Measurements from ENCODE around the gene SLC1A7. TPM values are rescaled to one million over a fixed set of nuclear protein-coding genes. Genes with fewer than 3 reads are reported as not detected.
A peak's percentile ranks its signal among the peaks of the same experiment; 100 is the strongest.

SLC1A7 gene
- total and polyA plus RNA-seq, 4 donors: 0.21 to 0.67 (median 0.43) TPM

GRCh38 chr1:53046930-53047329, 95.5 kb downstream of the SLC1A7 start:
- Histone ChIP-seq H3K4me1 (ENCODE audit: control insufficient read depth in 4 of 4, insufficient read depth in 4 of 4, low read length in 3 of 4) (peaks cover 1 to 9% (median 3%) of the 10 kb centered on the region in 4 donors), H3K4me3 (ENCODE audit: low read depth in 1 of 3, low read length in 3 of 3) (no peak overlapping the region), H3K9ac (ENCODE audit: low read depth in 1 of 2, low read length in 2 of 2) (no peak overlapping the region), H3K36me3 (ENCODE audit: control insufficient read depth in 4 of 4, insufficient read depth in 3 of 4, low read depth in 1 of 4, low read length in 3 of 4) (peaks cover 8 to 56% (median 52%) of the 10 kb centered on the region in 4 donors), H3K27me3 (ENCODE audit: control insufficient read depth in 4 of 4, insufficient read depth in 4 of 4, low read length in 3 of 4) (no peaks in the 10 kb centered on the region), H3K9me3 (ENCODE audit: control insufficient read depth in 4 of 4, low read length in 3 of 4) (no peaks in the 10 kb centered on the region), H3K27ac (ENCODE audit: low read depth in 1 of 2, low read length in 2 of 2) (no peak overlapping the region)
- DNase-seq (ENCODE audit: low spot score): no peak
- 15% methylated on average over 2 of the region's 2 CpGs for WGBS
- TF ChIP-seq HNF4A (conservative IDR thresholded peaks at IDR 0.05): peak in 1 of 2 donors; percentile 11
- peak; percentile 48 for TF ChIP-seq YY1 (IDR thresholded peaks at IDR 0.05)
- TF ChIP-seq HNF4G (IDR thresholded peaks at IDR 0.05): no peak
- TF ChIP-seq GABPA (IDR thresholded peaks at IDR 0.05 in 1 of 2, conservative IDR thresholded peaks at IDR 0.05 in 1 of 2): no peak
- TF ChIP-seq JUND (IDR thresholded peaks at IDR 0.05): no peak
- peak; percentile 14 for TF ChIP-seq SP1 (IDR thresholded peaks at IDR 0.05)
- TF ChIP-seq RAD21 (IDR thresholded peaks at IDR 0.05): peak in 1 of 2 donors; percentile 22
- TF ChIP-seq, protein P1, sequence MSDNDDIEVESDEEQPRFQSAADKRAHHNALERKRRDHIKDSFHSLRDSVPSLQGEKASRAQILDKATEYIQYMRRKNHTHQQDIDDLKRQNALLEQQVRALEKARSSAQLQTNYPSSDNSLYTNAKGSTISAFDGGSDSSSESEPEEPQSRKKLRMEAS (IDR thresholded peaks at IDR 0.05): peak; percentile 54
- peak; percentile 39 to 44 for TF ChIP-seq RXRA (IDR thresholded peaks at IDR 0.05)
- TF ChIP-seq, protein P2, sequence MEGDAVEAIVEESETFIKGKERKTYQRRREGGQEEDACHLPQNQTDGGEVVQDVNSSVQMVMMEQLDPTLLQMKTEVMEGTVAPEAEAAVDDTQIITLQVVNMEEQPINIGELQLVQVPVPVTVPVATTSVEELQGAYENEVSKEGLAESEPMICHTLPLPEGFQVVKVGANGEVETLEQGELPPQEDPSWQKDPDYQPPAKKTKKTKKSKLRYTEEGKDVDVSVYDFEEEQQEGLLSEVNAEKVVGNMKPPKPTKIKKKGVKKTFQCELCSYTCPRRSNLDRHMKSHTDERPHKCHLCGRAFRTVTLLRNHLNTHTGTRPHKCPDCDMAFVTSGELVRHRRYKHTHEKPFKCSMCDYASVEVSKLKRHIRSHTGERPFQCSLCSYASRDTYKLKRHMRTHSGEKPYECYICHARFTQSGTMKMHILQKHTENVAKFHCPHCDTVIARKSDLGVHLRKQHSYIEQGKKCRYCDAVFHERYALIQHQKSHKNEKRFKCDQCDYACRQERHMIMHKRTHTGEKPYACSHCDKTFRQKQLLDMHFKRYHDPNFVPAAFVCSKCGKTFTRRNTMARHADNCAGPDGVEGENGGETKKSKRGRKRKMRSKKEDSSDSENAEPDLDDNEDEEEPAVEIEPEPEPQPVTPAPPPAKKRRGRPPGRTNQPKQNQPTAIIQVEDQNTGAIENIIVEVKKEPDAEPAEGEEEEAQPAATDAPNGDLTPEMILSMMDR (IDR thresholded peaks at IDR 0.05; ENCODE audit: low read depth, low read length, missing input control): no peak

GRCh38 chr1:53044926-53045325, 97.5 kb downstream of the SLC1A7 start:
- no peaks in the 10 kb centered on the region for H3K27me3 ChIP-seq (ENCODE audit: control insufficient read depth in 4 of 4, insufficient read depth in 4 of 4, low read length in 3 of 4)
- 85% methylated on average over 5 of the region's 5 CpGs for WGBS
- TF ChIP-seq EGR1 (IDR thresholded peaks at IDR 0.05; ENCODE audit: low read depth in 2 of 2): no peak
- no peak for TF ChIP-seq HNF4G (IDR thresholded peaks at IDR 0.05)
- no peak for TF ChIP-seq YY1 (IDR thresholded peaks at IDR 0.05)
- no peak for TF ChIP-seq RAD21 (IDR thresholded peaks at IDR 0.05)
- no peak for TF ChIP-seq FOXA1 (IDR thresholded peaks at IDR 0.05)
- TF ChIP-seq, protein P1 (IDR thresholded peaks at IDR 0.05): no peak
- no peak for TF ChIP-seq SP1 (IDR thresholded peaks at IDR 0.05)
- no peak for TF ChIP-seq NR2F2 (IDR thresholded peaks at IDR 0.05)
- no peak for TF ChIP-seq RXRA (IDR thresholded peaks at IDR 0.05)
- TF ChIP-seq, protein P3, sequence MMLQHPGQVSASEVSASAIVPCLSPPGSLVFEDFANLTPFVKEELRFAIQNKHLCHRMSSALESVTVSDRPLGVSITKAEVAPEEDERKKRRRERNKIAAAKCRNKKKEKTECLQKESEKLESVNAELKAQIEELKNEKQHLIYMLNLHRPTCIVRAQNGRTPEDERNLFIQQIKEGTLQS (IDR thresholded peaks at IDR 0.05): no peak
- TF ChIP-seq REST (IDR thresholded peaks at IDR 0.05): no peak
- TF ChIP-seq JUND (IDR thresholded peaks at IDR 0.05): no peak
- no peak overlapping the region for H3K27ac ChIP-seq (ENCODE audit: low read depth in 1 of 2, low read length in 2 of 2)
- peaks cover 1 to 9% (median 3%) of the 10 kb centered on the region in 4 donors for H3K4me1 ChIP-seq (ENCODE audit: control insufficient read depth in 4 of 4, insufficient read depth in 4 of 4, low read length in 3 of 4)
- peaks cover 8 to 53% (median 48%) of the 10 kb centered on the region in 4 donors for H3K36me3 ChIP-seq (ENCODE audit: control insufficient read depth in 4 of 4, insufficient read depth in 3 of 4, low read depth in 1 of 4, low read length in 3 of 4)
- no peak overlapping the region for H3K9ac ChIP-seq (ENCODE audit: low read depth in 1 of 2, low read length in 2 of 2)
- no peak for DNase-seq (ENCODE audit: low spot score)
- no peaks in the 10 kb centered on the region for H3K9me3 ChIP-seq (ENCODE audit: control insufficient read depth in 4 of 4, low read length in 3 of 4)
- no peak overlapping the region for H3K4me3 ChIP-seq (ENCODE audit: low read depth in 1 of 3, low read length in 3 of 3)
